WI38 (cell line): ENCODE results near the gene APP.

ENCODE experiments used
- H3K4me3 ChIP-seq: 2 replicates; pipeline ENCODE4 v1.5.1; 2011; ENCODE audit warnings: low read depth, mild to moderate bottlenecking, control low read depth, low read length
- CTCF ChIP-seq: IDR thresholded peaks from 2 replicates; pipeline ENCODE4 v1.5.1; 2012; ENCODE audit warnings: low read depth, mild to moderate bottlenecking, control low read depth, low read length

Gene APP

DNA sequence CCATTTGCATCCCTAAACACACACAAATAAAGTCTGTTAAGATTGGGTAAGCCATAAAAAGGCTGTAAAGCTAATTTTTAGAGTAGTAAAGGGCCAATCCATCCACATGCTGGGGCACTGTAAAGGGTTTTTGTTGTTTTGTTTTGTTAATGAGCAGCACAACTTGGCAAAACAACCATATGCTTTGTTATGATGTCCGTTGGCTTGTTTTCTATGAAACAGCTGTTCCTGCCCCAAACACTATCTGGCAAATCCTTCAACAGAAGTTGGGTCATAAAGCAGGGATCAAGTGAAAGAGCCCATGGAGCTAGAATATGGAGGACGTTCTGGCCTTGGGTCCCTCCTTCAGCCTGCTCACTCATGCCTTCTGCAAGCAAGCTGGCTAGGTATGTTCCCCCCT, 183.6 kb downstream of the APP start:
- TF ChIP-seq CTCF = no peak
- no peak overlapping the region for H3K4me3 ChIP-seq

GRCh38 chr21:25985990-25986389, 184.6 kb downstream of the APP start:
- TF ChIP-seq CTCF = no peak
- H3K4me3 ChIP-seq = no peak overlapping the region

- no peak overlapping the region for H3K4me3 ChIP-seq
- no peak for TF ChIP-seq CTCF
Observed at GRCh38 chr21:25984538-25984937, 186.0 kb downstream of the APP start.

GRCh38 chr21:25983745-25984144, 186.8 kb downstream of the APP start:
- no peak for TF ChIP-seq CTCF
- H3K4me3 ChIP-seq = no peak overlapping the region

DNA sequence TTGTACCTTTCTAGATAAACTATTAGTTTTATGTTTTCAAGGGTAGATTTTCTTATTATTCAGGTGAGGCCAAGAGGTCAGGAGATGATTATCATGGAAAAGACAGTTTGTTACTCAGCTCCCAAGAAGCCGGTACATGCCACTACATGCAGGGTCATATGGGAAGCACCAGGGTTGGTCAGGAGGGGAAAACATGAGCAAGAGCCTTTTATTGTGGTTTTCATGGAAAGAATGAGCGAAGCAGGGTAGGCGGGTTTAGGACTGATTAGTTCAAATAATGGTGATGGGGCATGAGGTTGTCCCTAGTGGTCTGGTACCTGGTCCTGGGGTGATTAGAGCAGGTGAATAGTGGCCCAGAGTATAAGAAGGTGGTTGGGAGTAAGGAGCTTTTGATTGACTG, 189.9 kb downstream of the APP start:
- TF ChIP-seq CTCF = no peak
- H3K4me3 ChIP-seq = no peak overlapping the region

GRCh38 chr21:25979845-25980616, 190.5 kb downstream of the APP start:
- no peak overlapping the region for H3K4me3 ChIP-seq
- TF ChIP-seq CTCF = no peak

DNA sequence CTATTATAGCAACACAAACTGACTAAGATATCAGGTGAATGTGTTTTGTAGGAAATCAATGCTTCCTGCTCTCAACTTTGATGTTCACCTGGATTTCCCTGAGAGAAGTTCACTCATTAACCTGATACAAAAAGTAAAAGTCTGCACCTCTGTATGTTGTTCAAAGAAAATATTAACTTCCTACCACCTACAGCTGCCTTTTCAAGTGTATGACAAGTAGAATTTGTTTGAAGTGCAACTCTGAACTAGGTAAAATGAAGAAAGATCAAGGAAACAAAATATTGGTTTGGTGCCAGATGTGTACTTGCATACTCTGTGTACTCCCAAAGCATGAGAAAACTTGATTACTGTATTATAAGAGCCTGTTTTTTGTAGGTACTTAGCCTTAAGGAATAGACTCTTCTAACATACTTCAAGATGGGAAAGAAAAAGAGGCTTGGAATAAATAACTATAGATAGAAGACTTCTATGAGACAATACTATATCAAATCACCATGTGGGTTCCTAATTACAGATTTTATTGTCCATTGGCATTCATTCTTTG, 193.4 kb downstream of the APP start:
- no peak for TF ChIP-seq CTCF
- H3K4me3 ChIP-seq = no peak overlapping the region
